ENCODE measurements around the gene GTF2A1. TPM values are rescaled to one million over a fixed set of nuclear protein-coding genes. Genes with fewer than 3 reads are reported as not detected.
A peak's percentile ranks its signal among the peaks of the same experiment; 100 is the strongest.

Gene GTF2A1
- total and polyA plus RNA-seq, 4 donors = 4.5 to 40.8 (median 16.7) TPM

GRCh38 chr14:81148635-81149034, 72.1 kb downstream of the GTF2A1 start:
- Histone ChIP-seq H3K4me3 (no peak overlapping the region), H3K4me1 (ENCODE audit: control insufficient read depth in 5 of 5, insufficient read depth in 5 of 5, low read length in 5 of 5) (peaks cover 0 to 13% (median 0%) of the 10 kb centered on the region in 5 donors), H3K9ac (ENCODE audit: insufficient read depth in 1 of 2, low read length in 2 of 2) (no peak overlapping the region), H3K36me3 (ENCODE audit: control insufficient read depth in 4 of 4, insufficient read depth in 4 of 4, low read length in 4 of 4) (no peaks in the 10 kb centered on the region), H3K9me3 (ENCODE audit: control insufficient read depth in 4 of 4, insufficient read depth in 3 of 4, low read length in 3 of 4) (no peaks in the 10 kb centered on the region), H3K27me3 (ENCODE audit: control insufficient read depth in 3 of 3, insufficient read depth in 3 of 3, low read length in 2 of 3) (no peaks in the 10 kb centered on the region), H3K27ac (ENCODE audit: low read depth in 1 of 2, low read length in 1 of 2) (no peak overlapping the region)
- DNase-seq (no peak), ATAC-seq (ENCODE audit: insufficient read depth, low FRiP score) (no peak)
- no peak for TF ChIP-seq CTCF (IDR thresholded peaks at IDR 0.05; ENCODE audit: control extremely low read depth, extremely low read depth)
- WGBS, 2 donors = 49 to 74% methylated on average over 4 of the region's 4 CpGs

- WGBS, 2 donors = 51 to 56% methylated on average over 2 of the region's 2 CpGs
- H3K4me3 ChIP-seq = no peak overlapping the region
- no peaks in the 10 kb centered on the region for H3K27me3 ChIP-seq (ENCODE audit: control insufficient read depth in 3 of 3, insufficient read depth in 3 of 3, low read length in 2 of 3)
- no peak for ATAC-seq (ENCODE audit: insufficient read depth, low FRiP score)
- no peak overlapping the region for H3K9ac ChIP-seq (ENCODE audit: insufficient read depth in 1 of 2, low read length in 2 of 2)
- no peaks in the 10 kb centered on the region for H3K9me3 ChIP-seq (ENCODE audit: control insufficient read depth in 4 of 4, insufficient read depth in 3 of 4, low read length in 3 of 4)
- no peak for DNase-seq
- no peak for TF ChIP-seq CTCF (IDR thresholded peaks at IDR 0.05; ENCODE audit: control extremely low read depth, extremely low read depth)
- H3K4me1 ChIP-seq (ENCODE audit: control insufficient read depth in 5 of 5, insufficient read depth in 5 of 5, low read length in 5 of 5) = peaks cover 0 to 13% (median 0%) of the 10 kb centered on the region in 5 donors
- H3K36me3 ChIP-seq (ENCODE audit: control insufficient read depth in 4 of 4, insufficient read depth in 4 of 4, low read length in 4 of 4) = no peaks in the 10 kb centered on the region
- H3K27ac ChIP-seq (ENCODE audit: low read depth in 1 of 2, low read length in 1 of 2) = no peak overlapping the region
Measured at GRCh38 chr14:81147140-81147897, 73.4 kb downstream of the GTF2A1 start.

GRCh38 chr14:81144824-81145603, 75.7 kb downstream of the GTF2A1 start:
- no peak overlapping the region for H3K4me3 ChIP-seq
- 46 to 59% methylated on average over 3 of the region's 3 CpGs for WGBS, 2 donors
- H3K27ac ChIP-seq (ENCODE audit: low read depth in 1 of 2, low read length in 1 of 2) = no peak overlapping the region
- peaks cover 0 to 13% (median 0%) of the 10 kb centered on the region in 5 donors for H3K4me1 ChIP-seq (ENCODE audit: control insufficient read depth in 5 of 5, insufficient read depth in 5 of 5, low read length in 5 of 5)
- DNase-seq (peak in 2 of 3 donors; percentile 65 to 68), ATAC-seq (ENCODE audit: insufficient read depth, low FRiP score) (no peak)
- H3K9me3 ChIP-seq (ENCODE audit: control insufficient read depth in 4 of 4, insufficient read depth in 3 of 4, low read length in 3 of 4) = no peaks in the 10 kb centered on the region
- no peaks in the 10 kb centered on the region for H3K36me3 ChIP-seq (ENCODE audit: control insufficient read depth in 4 of 4, insufficient read depth in 4 of 4, low read length in 4 of 4)
- H3K9ac ChIP-seq (ENCODE audit: insufficient read depth in 1 of 2, low read length in 2 of 2) = no peak overlapping the region
- no peak for TF ChIP-seq CTCF (IDR thresholded peaks at IDR 0.05; ENCODE audit: control extremely low read depth, extremely low read depth)
- no peaks in the 10 kb centered on the region for H3K27me3 ChIP-seq (ENCODE audit: control insufficient read depth in 3 of 3, insufficient read depth in 3 of 3, low read length in 2 of 3)

Measured in lung (tissue), 12 donors.